Lung (tissue), 12 donors: ENCODE data around the gene CNGB1. TPM values are rescaled to one million over a fixed set of nuclear protein-coding genes. Genes with fewer than 3 reads are reported as not detected.
"Not testable (repeated sequence)": the region's sequence is repeated elsewhere in the genome, so short reads cannot be mapped to it uniquely, and the experiment has no call there.

Experiments used
- ATAC-seq: fragments of 200-7000 bp; cut with Tn5 transposase; one replicate; pipeline ENCODE4 v1.9.1; 2020; ENCODE audit warnings: moderate number of reproducible peaks; ENCODE audit not compliant: insufficient read depth, low FRiP score
- DNase-seq, 3 donors: peaks; one replicate each; pipeline ENCODE4 v3.0.0-alpha.2; 2013 to 2017
- H3K27ac ChIP-seq, 2 donors: one replicate each; pipeline ENCODE4 v1.5.1; 2013; ENCODE audit warnings: mild to moderate bottlenecking in 2 of 2, moderate library complexity in 2 of 2, control low read depth in 1 of 2, inconsistent platforms in 1 of 2, low read depth in 1 of 2, low read length in 1 of 2
- H3K27me3 ChIP-seq, 3 donors: one replicate each; pipeline ENCODE4 v1.5.1; 2013; ENCODE audit warnings: low read length in 2 of 3; ENCODE audit not compliant: control insufficient read depth in 3 of 3, insufficient read depth in 3 of 3
- H3K36me3 ChIP-seq, 4 donors: one replicate each; pipeline ENCODE4 v1.5.1; 2013; ENCODE audit warnings: low read length in 4 of 4, mild to moderate bottlenecking in 1 of 4, moderate library complexity in 1 of 4; ENCODE audit not compliant: control insufficient read depth in 4 of 4, insufficient read depth in 4 of 4
- H3K4me1 ChIP-seq, 5 donors: one replicate each; pipeline ENCODE4 v1.5.1; 2013; ENCODE audit warnings: low read length in 5 of 5, mild to moderate bottlenecking in 2 of 5, moderate library complexity in 1 of 5; ENCODE audit not compliant: control insufficient read depth in 5 of 5, insufficient read depth in 5 of 5
- H3K4me3 ChIP-seq: one replicate; pipeline ENCODE4 v1.5.1; 2013; ENCODE audit warnings: mild to moderate bottlenecking, control low read depth, moderate library complexity
- H3K9ac ChIP-seq, 2 donors: one replicate each; pipeline ENCODE4 v1.5.1; 2013; ENCODE audit warnings: low read length in 2 of 2, control low read depth in 1 of 2; ENCODE audit not compliant: insufficient read depth in 1 of 2
- H3K9me3 ChIP-seq, 4 donors: one replicate each; pipeline ENCODE4 v1.5.1; 2013; ENCODE audit warnings: low read length in 3 of 4, mild to moderate bottlenecking in 1 of 4, moderate library complexity in 1 of 4; ENCODE audit not compliant: control insufficient read depth in 4 of 4, insufficient read depth in 3 of 4
- WGBS, 2 donors: extraction: QIAGEN DNeasy Blood & Tissue Kit; methylation state at CpG; one replicate each; pipeline ENCODE4 v1.1.7; 2013; 5-methylcytosine and 5-hydroxymethylcytosine counted together
- polyA plus RNA-seq, 2 donors: library from polyadenylated mRNA; stranded (reverse); fragments of 200-250 nt; gene quantifications; one replicate each; pipeline ENCODE4 v1.2.1, GENCODE V29; 2013
- total RNA-seq, 2 donors: library from RNA; depleted of rRNA in 1 of 2; stranded (reverse); fragments of >200 nt in 1 of 2; gene quantifications; one replicate each; pipeline ENCODE4 v1.2.1, GENCODE V29; 2014 to 2021
- TF ChIP-seq, protein P1 (sequence below): IDR thresholded peaks from 2 replicates; pipeline ENCODE4 v1.5.1; 2012; ENCODE audit warnings: mild to moderate bottlenecking; ENCODE audit errors: control extremely low read depth, extremely low read depth
- donor health status: control.
- donor health status: control.
- donor health status: Bipolar disorder and iron deficiency.
- donor health status: healthy.
- donor health status: DM: yes; HTN: yes; CAD: no.

The CNGB1 gene
- total and polyA plus RNA-seq, 4 donors = 0.14 to 0.43 (median 0.19) TPM

- TF ChIP-seq, protein P1, sequence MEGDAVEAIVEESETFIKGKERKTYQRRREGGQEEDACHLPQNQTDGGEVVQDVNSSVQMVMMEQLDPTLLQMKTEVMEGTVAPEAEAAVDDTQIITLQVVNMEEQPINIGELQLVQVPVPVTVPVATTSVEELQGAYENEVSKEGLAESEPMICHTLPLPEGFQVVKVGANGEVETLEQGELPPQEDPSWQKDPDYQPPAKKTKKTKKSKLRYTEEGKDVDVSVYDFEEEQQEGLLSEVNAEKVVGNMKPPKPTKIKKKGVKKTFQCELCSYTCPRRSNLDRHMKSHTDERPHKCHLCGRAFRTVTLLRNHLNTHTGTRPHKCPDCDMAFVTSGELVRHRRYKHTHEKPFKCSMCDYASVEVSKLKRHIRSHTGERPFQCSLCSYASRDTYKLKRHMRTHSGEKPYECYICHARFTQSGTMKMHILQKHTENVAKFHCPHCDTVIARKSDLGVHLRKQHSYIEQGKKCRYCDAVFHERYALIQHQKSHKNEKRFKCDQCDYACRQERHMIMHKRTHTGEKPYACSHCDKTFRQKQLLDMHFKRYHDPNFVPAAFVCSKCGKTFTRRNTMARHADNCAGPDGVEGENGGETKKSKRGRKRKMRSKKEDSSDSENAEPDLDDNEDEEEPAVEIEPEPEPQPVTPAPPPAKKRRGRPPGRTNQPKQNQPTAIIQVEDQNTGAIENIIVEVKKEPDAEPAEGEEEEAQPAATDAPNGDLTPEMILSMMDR = no peak
- Histone ChIP-seq H3K4me3 (no peak overlapping the region), H3K27me3 (peaks cover 0 to 11% (median 2%) of the 10 kb centered on the region in 3 donors), H3K4me1 (peaks cover 0 to 5% (median 0%) of the 10 kb centered on the region in 5 donors), H3K36me3 (no peaks in the 10 kb centered on the region), H3K9me3 (peaks cover 0 to 2% (median 0%) of the 10 kb centered on the region in 4 donors), H3K27ac (no peak overlapping the region), H3K9ac (no peak overlapping the region)
- no peak for ATAC-seq
- 82 to 84% methylated on average over 4 of the region's 4 CpGs for WGBS, 2 donors
- no peak for DNase-seq
These were observed 72.9 kb downstream of the CNGB1 start for GRCh38 chr16:57897996-57898395.

GRCh38 chr16:57897053-57897784, 73.7 kb downstream of the CNGB1 start:
- Histone ChIP-seq H3K4me1 (peaks cover 0 to 8% (median 0%) of the 10 kb centered on the region in 5 donors), H3K27ac (no peak overlapping the region), H3K36me3 (no peaks in the 10 kb centered on the region), H3K9me3 (peaks cover 0 to 2% (median 0%) of the 10 kb centered on the region in 4 donors), H3K4me3 (no peak overlapping the region), H3K9ac (no peak overlapping the region), H3K27me3 (peaks cover 0 to 19% (median 8%) of the 10 kb centered on the region in 3 donors)
- TF ChIP-seq, protein P1 = no peak
- peak in 1 of 3 donors; percentile 17 for DNase-seq
- 66 to 83% methylated on average over 18 of the region's 18 CpGs for WGBS, 2 donors
- no peak for ATAC-seq

GRCh38 chr16:57895081-57895547, 75.8 kb downstream of the CNGB1 start:
- H3K9ac ChIP-seq, ATAC-seq, H3K27ac ChIP-seq, H3K4me3 ChIP-seq, H3K9me3 ChIP-seq, DNase-seq, H3K36me3 ChIP-seq: not testable (repeated sequence)
- Histone ChIP-seq H3K27me3 (peaks cover 0 to 23% (median 10%) of the 10 kb centered on the region in 3 donors), H3K4me1 (peaks cover 0 to 14% (median 4%) of the 10 kb centered on the region in 5 donors)
- WGBS, 2 donors = 90 to 93% methylated on average over 3 of the region's 3 CpGs

- H3K9me3 ChIP-seq = no peaks in the 10 kb centered on the region
- DNase-seq (peak in 1 of 3 donors; percentile 39), ATAC-seq (no peak)
- H3K36me3 ChIP-seq = no peaks in the 10 kb centered on the region
- peak overlapping the region in 1 of 2 donors; percentile 80 for H3K27ac ChIP-seq
- H3K27me3 ChIP-seq = peaks cover 0 to 23% (median 10%) of the 10 kb centered on the region in 3 donors
- no peak overlapping the region for H3K4me3 ChIP-seq
- TF ChIP-seq, protein P1 = no peak
- peaks cover 0 to 15% (median 4%) of the 10 kb centered on the region in 5 donors for H3K4me1 ChIP-seq
- no peak overlapping the region for H3K9ac ChIP-seq
- WGBS, 2 donors = 60 to 79% methylated on average over 10 of the region's 10 CpGs
These were observed 76.4 kb downstream of the CNGB1 start for GRCh38 chr16:57894390-57895080.
